22Rv1 (cell line): Measurements from ENCODE around the gene BBX.

Experiments used
- H3K27ac ChIP-seq: fragments of 450-650 bp; 2 replicates; pipeline ENCODE4 v1.5.1; 2017
- ZFX ChIP-seq: fragments of 450-650 bp; IDR thresholded peaks from 2 replicates; pipeline ENCODE4 v1.6.1; 2017; ENCODE audit warnings: antibody characterized with exemption, borderline replicate concordance
- TF ChIP-seq, protein P1 (sequence below): fragments of 450-650 bp; IDR thresholded peaks from 2 replicates; pipeline ENCODE4 v1.5.1; 2017; ENCODE audit warnings: mild to moderate bottlenecking

BBX gene

GRCh38 chr3:107775974-107776373 is 253.2 kb downstream of the BBX start:
- TF ChIP-seq ZFX = no peak
- TF ChIP-seq, protein P1, sequence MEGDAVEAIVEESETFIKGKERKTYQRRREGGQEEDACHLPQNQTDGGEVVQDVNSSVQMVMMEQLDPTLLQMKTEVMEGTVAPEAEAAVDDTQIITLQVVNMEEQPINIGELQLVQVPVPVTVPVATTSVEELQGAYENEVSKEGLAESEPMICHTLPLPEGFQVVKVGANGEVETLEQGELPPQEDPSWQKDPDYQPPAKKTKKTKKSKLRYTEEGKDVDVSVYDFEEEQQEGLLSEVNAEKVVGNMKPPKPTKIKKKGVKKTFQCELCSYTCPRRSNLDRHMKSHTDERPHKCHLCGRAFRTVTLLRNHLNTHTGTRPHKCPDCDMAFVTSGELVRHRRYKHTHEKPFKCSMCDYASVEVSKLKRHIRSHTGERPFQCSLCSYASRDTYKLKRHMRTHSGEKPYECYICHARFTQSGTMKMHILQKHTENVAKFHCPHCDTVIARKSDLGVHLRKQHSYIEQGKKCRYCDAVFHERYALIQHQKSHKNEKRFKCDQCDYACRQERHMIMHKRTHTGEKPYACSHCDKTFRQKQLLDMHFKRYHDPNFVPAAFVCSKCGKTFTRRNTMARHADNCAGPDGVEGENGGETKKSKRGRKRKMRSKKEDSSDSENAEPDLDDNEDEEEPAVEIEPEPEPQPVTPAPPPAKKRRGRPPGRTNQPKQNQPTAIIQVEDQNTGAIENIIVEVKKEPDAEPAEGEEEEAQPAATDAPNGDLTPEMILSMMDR = no peak
- no peak overlapping the region for H3K27ac ChIP-seq

- TF ChIP-seq ZFX = no peak
- TF ChIP-seq, protein P1 = no peak
- H3K27ac ChIP-seq = no peak overlapping the region
These were observed 258.5 kb downstream of the BBX start for GRCh38 chr3:107781253-107781652.

DNA sequence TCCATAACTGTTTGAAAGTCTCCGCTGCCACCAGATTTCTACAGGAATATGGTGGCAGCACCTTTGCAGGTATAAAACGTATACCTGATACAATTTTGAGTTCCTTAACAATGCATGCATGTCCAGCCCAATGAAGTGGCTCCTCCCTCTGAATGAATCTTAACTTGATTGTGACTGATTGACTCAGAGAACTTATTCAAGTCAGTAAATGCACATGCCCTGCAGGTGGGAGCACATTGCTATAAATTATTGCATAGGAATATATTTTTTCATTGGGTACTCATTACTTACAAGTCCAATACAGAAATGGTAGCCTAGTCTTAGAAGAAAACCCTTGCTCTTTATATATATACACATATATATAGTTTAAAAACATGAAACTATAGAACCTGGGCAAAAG is 259.3 kb downstream of the BBX start:
- H3K27ac ChIP-seq = no peak overlapping the region
- TF ChIP-seq, protein P1 = no peak
- no peak for TF ChIP-seq ZFX

- TF ChIP-seq, protein P1 = no peak
- no peak for TF ChIP-seq ZFX
- no peak overlapping the region for H3K27ac ChIP-seq
These were observed 267.9 kb downstream of the BBX start for GRCh38 chr3:107790612-107791011.

GRCh38 chr3:107791027-107791426 is 268.3 kb downstream of the BBX start:
- TF ChIP-seq, protein P1 = no peak
- no peak for TF ChIP-seq ZFX
- no peak overlapping the region for H3K27ac ChIP-seq

- no peak for TF ChIP-seq ZFX
- TF ChIP-seq, protein P1 = no peak
- H3K27ac ChIP-seq = no peak overlapping the region
These were observed 268.7 kb downstream of the BBX start for GRCh38 chr3:107791450-107791849.

- TF ChIP-seq, protein P1 = 0 out of 2 replicates have a peak, but pooled peaks have one; percentile 11
- TF ChIP-seq ZFX = no peak
These were observed 272.1 kb downstream of the BBX start for GRCh38 chr3:107794664-107795443.

More at GRCh38 chr3:107794664-107795443, 272.1 kb downstream of the BBX start:
- H3K27ac ChIP-seq = no peak overlapping the region
